ENCODE measurements around the gene POU3F2.

Gene POU3F2

DNA sequence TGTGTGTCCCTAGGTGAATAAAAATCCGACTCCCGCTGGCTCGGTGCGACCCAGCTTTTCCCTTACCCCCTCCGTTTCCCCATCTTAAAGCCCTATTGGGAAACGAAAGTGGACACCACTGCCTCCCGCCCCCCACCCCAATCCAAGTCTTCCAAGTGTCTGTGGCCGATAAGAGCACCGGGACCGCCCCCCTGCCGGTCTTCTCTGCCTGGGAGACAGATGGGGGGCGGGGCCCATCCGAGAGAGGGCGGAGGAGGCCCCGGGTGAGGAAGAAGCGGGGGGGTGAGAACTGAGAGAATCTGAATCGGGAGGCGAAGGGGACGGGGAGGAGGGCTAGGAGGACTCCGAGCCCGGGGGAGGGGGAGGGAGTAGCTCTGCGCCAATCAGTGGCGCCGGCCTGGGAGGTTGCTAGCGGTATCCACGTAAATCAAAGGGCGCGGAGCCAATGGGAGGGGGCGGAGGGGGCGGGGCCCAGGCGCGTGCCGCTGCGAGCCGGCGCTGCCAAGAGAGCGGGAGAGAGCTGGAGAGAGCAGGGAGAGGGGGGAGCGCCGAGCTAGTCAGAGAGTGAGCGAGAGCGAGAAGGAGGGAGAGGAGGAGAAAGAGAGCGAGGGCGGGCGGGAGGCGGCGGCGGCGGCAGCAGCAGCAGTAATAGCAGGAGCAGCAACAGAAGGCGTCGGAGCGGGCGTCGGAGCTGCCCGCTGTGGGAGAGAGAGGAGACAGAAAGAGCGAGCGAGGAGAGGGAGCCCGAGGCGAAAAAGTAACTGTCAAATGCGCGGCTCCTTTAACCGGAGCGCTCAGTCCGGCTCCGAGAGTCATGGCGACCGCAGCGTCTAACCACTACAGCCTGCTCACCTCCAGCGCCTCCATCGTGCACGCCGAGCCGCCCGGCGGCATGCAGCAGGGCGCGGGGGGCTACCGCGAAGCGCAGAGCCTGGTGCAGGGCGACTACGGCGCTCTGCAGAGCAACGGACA lies at the start of gene POU3F2:
Gene POU3F2 (plus strand): TSS at position 515 of the 972 bp plus-strand sequence. CDS start 300 bp downstream, at position 815.
- Histone ChIP-seq H3K27me3 (ENCODE audit: control insufficient read depth in 2 of 2, insufficient read depth in 2 of 2, low read length in 2 of 2) (peaks cover 66 to 81% of the 10 kb centered on the region in 2 donors), H3K9ac (ENCODE audit: low read depth in 1 of 2, low read length in 2 of 2) (no peak within 1 kb of the TSS), H3K9me3 (ENCODE audit: control insufficient read depth in 2 of 2, low read length in 2 of 2) (no peaks in the 10 kb centered on the region), H3K4me1 (ENCODE audit: control insufficient read depth in 2 of 2, insufficient read depth in 2 of 2, low read length in 2 of 2) (peaks cover 17 to 21% of the 10 kb centered on the region in 2 donors), H3K4me3 (ENCODE audit: low read length in 2 of 2) (peak within 1 kb of the TSS; percentile 50 to 65), H3K27ac (ENCODE audit: low read depth in 2 of 2, low read length in 2 of 2) (no peak within 1 kb of the TSS), H3K36me3 (ENCODE audit: control insufficient read depth in 2 of 2, insufficient read depth in 2 of 2, low read length in 2 of 2) (no peaks in the 10 kb centered on the region)

DNA sequence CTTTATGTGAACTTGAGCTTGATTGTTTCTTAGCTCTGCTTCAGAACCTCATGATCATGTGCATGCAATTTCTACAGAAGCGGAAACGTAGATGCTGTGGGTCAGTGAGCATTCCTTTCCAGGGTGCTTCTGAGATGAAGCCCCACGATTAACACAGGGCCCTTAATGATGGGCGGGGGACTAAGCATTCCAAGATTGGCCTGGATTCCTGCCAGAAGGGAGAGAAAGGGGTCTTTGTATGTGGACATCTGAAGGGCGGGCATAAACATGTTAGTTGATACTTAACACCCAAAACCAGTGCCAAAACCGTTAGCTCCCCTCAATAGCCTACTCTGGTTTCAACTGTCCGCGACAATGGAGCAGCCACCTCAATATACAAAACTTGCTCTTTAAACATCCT lies 46.9 kb upstream of the POU3F2 start:
- H3K9me3 ChIP-seq (ENCODE audit: control insufficient read depth in 2 of 2, low read length in 2 of 2), result no peaks in the 10 kb centered on the region
- no peaks in the 10 kb centered on the region for H3K4me1 ChIP-seq (ENCODE audit: control insufficient read depth in 2 of 2, insufficient read depth in 2 of 2, low read length in 2 of 2)
- H3K27ac ChIP-seq (ENCODE audit: low read depth in 2 of 2, low read length in 2 of 2), result no peak overlapping the region
- no peaks in the 10 kb centered on the region for H3K36me3 ChIP-seq (ENCODE audit: control insufficient read depth in 2 of 2, insufficient read depth in 2 of 2, low read length in 2 of 2)
- no peaks in the 10 kb centered on the region for H3K27me3 ChIP-seq (ENCODE audit: control insufficient read depth in 2 of 2, insufficient read depth in 2 of 2, low read length in 2 of 2)
- H3K4me3 ChIP-seq (ENCODE audit: low read length in 2 of 2), result no peak overlapping the region
- no peak overlapping the region for H3K9ac ChIP-seq (ENCODE audit: low read depth in 1 of 2, low read length in 2 of 2)

DNA sequence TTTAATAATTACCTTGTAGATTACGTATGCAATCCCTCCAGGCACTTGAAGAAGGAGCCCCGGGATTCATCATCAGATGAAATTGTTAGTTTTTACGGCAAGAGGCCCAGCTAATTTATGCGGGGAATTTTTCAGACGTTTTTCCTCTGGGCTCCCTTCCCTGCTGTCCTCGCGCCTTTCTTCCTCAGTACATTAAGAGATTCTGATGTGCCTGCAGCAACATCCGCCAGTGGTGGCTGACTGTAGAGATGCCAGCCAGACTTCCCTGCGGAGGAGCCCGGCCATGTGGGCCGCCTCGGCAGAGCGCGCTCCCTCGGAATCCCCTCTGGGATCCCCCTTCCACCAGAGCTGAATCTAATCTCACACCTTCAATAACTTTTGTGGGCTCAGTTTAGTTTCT lies 46.4 kb upstream of the POU3F2 start:
- Histone ChIP-seq H3K27ac (ENCODE audit: low read depth in 2 of 2, low read length in 2 of 2) (no peak overlapping the region), H3K36me3 (ENCODE audit: control insufficient read depth in 2 of 2, insufficient read depth in 2 of 2, low read length in 2 of 2) (no peaks in the 10 kb centered on the region), H3K9me3 (ENCODE audit: control insufficient read depth in 2 of 2, low read length in 2 of 2) (no peaks in the 10 kb centered on the region), H3K4me1 (ENCODE audit: control insufficient read depth in 2 of 2, insufficient read depth in 2 of 2, low read length in 2 of 2) (no peaks in the 10 kb centered on the region), H3K27me3 (ENCODE audit: control insufficient read depth in 2 of 2, insufficient read depth in 2 of 2, low read length in 2 of 2) (no peaks in the 10 kb centered on the region), H3K9ac (ENCODE audit: low read depth in 1 of 2, low read length in 2 of 2) (no peak overlapping the region), H3K4me3 (ENCODE audit: low read length in 2 of 2) (no peak overlapping the region)

DNA sequence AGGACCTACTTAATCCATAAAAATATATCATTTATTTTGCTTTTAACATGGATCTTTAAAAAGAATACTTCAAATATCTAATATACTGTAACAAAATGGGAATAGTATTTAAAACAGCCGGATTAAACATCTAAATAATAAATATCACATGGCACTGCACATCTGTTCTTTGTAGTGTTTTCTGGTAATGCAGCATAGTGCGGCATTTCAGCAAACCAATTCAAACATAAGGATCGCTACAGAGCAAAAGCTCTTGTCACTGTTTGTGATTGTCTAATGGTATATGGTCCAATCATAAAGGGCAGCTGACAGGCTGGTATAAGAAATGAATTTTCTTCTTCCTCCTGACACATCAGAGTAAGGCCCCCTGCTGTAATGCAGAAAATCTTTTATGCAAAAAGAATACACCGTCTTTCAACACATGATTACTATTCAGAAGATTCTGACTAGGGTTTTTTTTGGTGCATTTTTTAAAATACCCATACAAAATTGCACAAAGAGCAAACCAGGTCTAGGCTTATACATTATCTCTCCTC lies 40.0 kb upstream of the POU3F2 start:
- no peaks in the 10 kb centered on the region for H3K36me3 ChIP-seq (ENCODE audit: control insufficient read depth in 2 of 2, insufficient read depth in 2 of 2, low read length in 2 of 2)
- H3K9ac ChIP-seq (ENCODE audit: low read depth in 1 of 2, low read length in 2 of 2), result no peak overlapping the region
- H3K27me3 ChIP-seq (ENCODE audit: control insufficient read depth in 2 of 2, insufficient read depth in 2 of 2, low read length in 2 of 2), result peaks cover 0 to 2% of the 10 kb centered on the region in 2 donors
- no peaks in the 10 kb centered on the region for H3K9me3 ChIP-seq (ENCODE audit: control insufficient read depth in 2 of 2, low read length in 2 of 2)
- H3K4me1 ChIP-seq (ENCODE audit: control insufficient read depth in 2 of 2, insufficient read depth in 2 of 2, low read length in 2 of 2), result no peaks in the 10 kb centered on the region
- H3K4me3 ChIP-seq (ENCODE audit: low read length in 2 of 2), result no peak overlapping the region
- no peak overlapping the region for H3K27ac ChIP-seq (ENCODE audit: low read depth in 2 of 2, low read length in 2 of 2)

DNA sequence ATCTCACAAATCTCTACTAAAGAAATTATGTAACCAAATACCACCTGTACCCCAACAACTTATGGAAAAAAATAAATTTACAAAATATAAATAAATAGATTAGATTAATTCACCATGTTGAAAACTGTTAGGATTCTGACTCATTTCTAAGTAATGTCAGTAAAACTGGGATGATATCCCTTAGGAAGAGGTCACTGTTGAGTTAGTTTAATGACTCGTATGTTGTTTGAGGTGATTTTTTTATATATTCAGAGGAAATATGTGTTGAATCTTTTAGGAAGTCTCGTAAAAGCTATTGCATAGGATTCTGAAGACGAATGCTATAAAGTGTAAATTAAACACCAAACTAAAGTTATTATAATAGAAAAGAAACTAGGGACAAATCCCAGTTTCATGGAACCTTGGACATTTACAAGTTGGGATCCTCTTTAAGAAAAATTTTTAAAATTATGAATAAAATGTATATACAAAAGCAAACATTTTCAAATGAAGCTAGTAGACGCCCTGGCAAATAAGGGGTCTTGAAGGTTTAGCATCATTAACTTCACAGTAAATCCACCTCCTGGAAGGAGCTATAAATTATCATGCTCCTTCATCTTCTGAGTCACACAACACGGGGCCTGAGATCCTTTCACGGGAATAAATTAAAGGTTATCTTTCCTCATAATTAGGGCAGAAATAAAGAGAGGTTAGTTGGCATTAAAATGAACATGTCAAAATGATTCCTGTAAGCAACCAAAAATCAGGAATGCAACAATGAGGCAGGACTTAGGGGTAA lies 37.0 kb upstream of the POU3F2 start:
- no peaks in the 10 kb centered on the region for H3K4me1 ChIP-seq (ENCODE audit: control insufficient read depth in 2 of 2, insufficient read depth in 2 of 2, low read length in 2 of 2)
- H3K27ac ChIP-seq (ENCODE audit: low read depth in 2 of 2, low read length in 2 of 2), result no peak overlapping the region
- no peaks in the 10 kb centered on the region for H3K36me3 ChIP-seq (ENCODE audit: control insufficient read depth in 2 of 2, insufficient read depth in 2 of 2, low read length in 2 of 2)
- H3K4me3 ChIP-seq (ENCODE audit: low read length in 2 of 2), result no peak overlapping the region
- peaks cover 0 to 2% of the 10 kb centered on the region in 2 donors for H3K27me3 ChIP-seq (ENCODE audit: control insufficient read depth in 2 of 2, insufficient read depth in 2 of 2, low read length in 2 of 2)
- no peaks in the 10 kb centered on the region for H3K9me3 ChIP-seq (ENCODE audit: control insufficient read depth in 2 of 2, low read length in 2 of 2)
- H3K9ac ChIP-seq (ENCODE audit: low read depth in 1 of 2, low read length in 2 of 2), result no peak overlapping the region

DNA sequence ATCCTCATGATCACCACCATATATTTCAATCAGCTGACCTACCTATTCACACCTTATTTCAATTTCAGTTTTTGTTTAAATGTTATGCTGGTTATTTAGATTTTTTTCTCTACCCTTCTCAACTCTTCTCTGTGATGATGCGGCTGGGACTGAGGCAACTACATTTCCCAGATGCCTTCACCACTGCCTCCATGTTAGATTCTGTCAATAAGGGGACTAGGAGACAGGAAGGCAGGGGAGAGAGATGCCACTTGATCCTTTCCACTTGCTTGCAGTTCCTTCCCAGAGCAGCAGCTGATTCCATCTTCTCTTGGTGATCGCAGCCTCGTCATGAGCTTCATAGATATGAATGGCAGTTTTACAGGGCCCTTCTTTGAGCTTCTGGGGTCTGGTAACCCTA lies 33.5 kb upstream of the POU3F2 start:
- no peaks in the 10 kb centered on the region for H3K4me1 ChIP-seq (ENCODE audit: control insufficient read depth in 2 of 2, insufficient read depth in 2 of 2, low read length in 2 of 2)
- H3K4me3 ChIP-seq (ENCODE audit: low read length in 2 of 2), result no peak overlapping the region
- H3K9me3 ChIP-seq (ENCODE audit: control insufficient read depth in 2 of 2, low read length in 2 of 2), result no peaks in the 10 kb centered on the region
- H3K27me3 ChIP-seq (ENCODE audit: control insufficient read depth in 2 of 2, insufficient read depth in 2 of 2, low read length in 2 of 2), result peaks cover 0 to 1% of the 10 kb centered on the region in 2 donors
- H3K36me3 ChIP-seq (ENCODE audit: control insufficient read depth in 2 of 2, insufficient read depth in 2 of 2, low read length in 2 of 2), result no peaks in the 10 kb centered on the region
- no peak overlapping the region for H3K27ac ChIP-seq (ENCODE audit: low read depth in 2 of 2, low read length in 2 of 2)
- no peak overlapping the region for H3K9ac ChIP-seq (ENCODE audit: low read depth in 1 of 2, low read length in 2 of 2)

DNA sequence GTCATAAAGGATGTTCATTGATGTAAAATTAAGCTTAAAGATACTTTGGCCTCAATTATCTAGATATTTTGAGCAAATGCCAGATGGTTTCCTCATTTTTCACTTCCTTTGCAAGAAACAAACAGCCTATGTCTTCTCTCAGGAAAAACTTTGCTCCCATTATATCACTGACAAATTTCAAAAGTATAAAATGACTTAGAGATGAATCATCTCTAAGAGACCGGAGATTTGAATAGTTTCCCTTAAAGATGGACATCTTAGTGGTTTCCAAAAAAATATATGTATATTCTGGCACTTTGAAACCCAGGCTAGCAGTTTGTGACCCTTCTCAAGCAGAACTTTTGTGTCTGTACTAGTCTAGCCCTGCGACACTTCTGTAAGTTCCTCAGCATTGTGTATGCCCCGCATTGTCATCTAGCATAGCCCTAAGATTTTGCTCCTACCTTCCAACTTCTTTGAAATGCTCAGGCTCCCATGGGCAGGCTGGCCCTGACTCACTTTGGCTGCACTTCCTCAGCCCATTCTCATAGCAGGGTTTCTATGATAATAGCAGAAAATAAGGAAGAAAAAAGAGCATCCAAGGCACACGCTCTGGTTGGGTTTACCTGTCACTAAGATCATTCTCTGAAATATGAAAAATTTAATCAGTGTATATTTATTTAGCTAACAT lies 25.7 kb upstream of the POU3F2 start:
- Histone ChIP-seq H3K36me3 (ENCODE audit: control insufficient read depth in 2 of 2, insufficient read depth in 2 of 2, low read length in 2 of 2) (no peaks in the 10 kb centered on the region), H3K27ac (ENCODE audit: low read depth in 2 of 2, low read length in 2 of 2) (no peak overlapping the region), H3K4me1 (ENCODE audit: control insufficient read depth in 2 of 2, insufficient read depth in 2 of 2, low read length in 2 of 2) (no peaks in the 10 kb centered on the region)

DNA sequence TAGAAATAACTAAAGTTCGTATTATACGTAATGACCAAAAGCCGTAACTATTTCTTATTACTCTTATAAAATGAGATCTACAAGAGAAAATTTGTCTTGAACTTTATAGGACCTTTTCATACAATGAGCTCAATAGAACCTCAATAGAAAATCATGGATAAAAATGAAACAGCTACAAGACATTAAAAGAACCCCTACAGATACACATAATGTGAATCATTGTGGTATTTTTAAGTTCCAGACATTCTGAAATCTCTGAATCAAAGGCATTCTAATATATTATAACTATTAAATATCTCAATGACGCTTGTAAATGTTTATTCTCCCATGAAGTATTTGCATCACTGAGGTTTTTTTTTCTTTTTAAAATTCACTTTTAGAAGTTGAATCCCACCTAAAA lies 22.2 kb upstream of the POU3F2 start:
- H3K9me3 ChIP-seq (ENCODE audit: control insufficient read depth in 2 of 2, low read length in 2 of 2), result peaks cover 0 to 3% of the 10 kb centered on the region in 2 donors
- H3K4me1 ChIP-seq (ENCODE audit: control insufficient read depth in 2 of 2, insufficient read depth in 2 of 2, low read length in 2 of 2), result no peaks in the 10 kb centered on the region
- no peak overlapping the region for H3K4me3 ChIP-seq (ENCODE audit: low read length in 2 of 2)
- H3K27me3 ChIP-seq (ENCODE audit: control insufficient read depth in 2 of 2, insufficient read depth in 2 of 2, low read length in 2 of 2), result no peaks in the 10 kb centered on the region
- H3K27ac ChIP-seq (ENCODE audit: low read depth in 2 of 2, low read length in 2 of 2), result no peak overlapping the region
- H3K9ac ChIP-seq (ENCODE audit: low read depth in 1 of 2, low read length in 2 of 2), result no peak overlapping the region
- H3K36me3 ChIP-seq (ENCODE audit: control insufficient read depth in 2 of 2, insufficient read depth in 2 of 2, low read length in 2 of 2), result no peaks in the 10 kb centered on the region

More for the DNA sequence above, 25.7 kb upstream of the POU3F2 start:
- no peaks in the 10 kb centered on the region for H3K27me3 ChIP-seq (ENCODE audit: control insufficient read depth in 2 of 2, insufficient read depth in 2 of 2, low read length in 2 of 2)
- H3K4me3 ChIP-seq (ENCODE audit: low read length in 2 of 2), result no peak overlapping the region
- H3K9me3 ChIP-seq (ENCODE audit: control insufficient read depth in 2 of 2, low read length in 2 of 2), result no peaks in the 10 kb centered on the region
- H3K9ac ChIP-seq (ENCODE audit: low read depth in 1 of 2, low read length in 2 of 2), result no peak overlapping the region

DNA sequence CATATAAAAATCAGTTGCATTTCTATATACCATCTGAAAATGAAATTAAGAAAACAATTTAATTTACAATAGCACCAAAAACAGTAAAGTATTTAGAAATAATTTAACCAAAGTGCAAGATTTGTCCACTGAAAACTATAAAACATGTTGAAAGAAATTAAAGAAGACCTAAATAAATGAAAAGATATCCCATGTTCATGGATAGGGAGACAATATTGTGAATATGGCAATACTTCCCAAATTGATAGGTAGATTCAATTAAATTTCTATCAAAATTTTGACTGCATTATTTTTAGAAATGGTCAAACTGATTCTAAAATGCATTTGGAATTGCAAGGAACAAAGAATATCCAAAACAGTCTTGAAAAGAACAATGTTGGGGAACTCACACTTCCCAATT lies 17.6 kb upstream of the POU3F2 start:
- Histone ChIP-seq H3K4me3 (ENCODE audit: low read length in 2 of 2) (no peak overlapping the region), H3K27me3 (ENCODE audit: control insufficient read depth in 2 of 2, insufficient read depth in 2 of 2, low read length in 2 of 2) (peaks cover 2 to 16% of the 10 kb centered on the region in 2 donors), H3K9me3 (ENCODE audit: control insufficient read depth in 2 of 2, low read length in 2 of 2) (peaks cover 0 to 3% of the 10 kb centered on the region in 2 donors), H3K4me1 (ENCODE audit: control insufficient read depth in 2 of 2, insufficient read depth in 2 of 2, low read length in 2 of 2) (no peaks in the 10 kb centered on the region), H3K27ac (ENCODE audit: low read depth in 2 of 2, low read length in 2 of 2) (no peak overlapping the region), H3K36me3 (ENCODE audit: control insufficient read depth in 2 of 2, insufficient read depth in 2 of 2, low read length in 2 of 2) (no peaks in the 10 kb centered on the region), H3K9ac (ENCODE audit: low read depth in 1 of 2, low read length in 2 of 2) (no peak overlapping the region)
